ENCODE data around the gene FNBP1L. TPM values are rescaled to one million over a fixed set of nuclear protein-coding genes. Genes with fewer than 3 reads are reported as not detected.
A peak's percentile ranks its signal among the peaks of the same experiment; 100 is the strongest.

FNBP1L gene
- total RNA-seq, 1 experiment from 2014 or later, result 35.4 TPM

GRCh38 chr1:93488207-93488606, 40.3 kb downstream of the FNBP1L start:
- DNase-seq (ENCODE audit: low read depth), result no peak

- no peak for DNase-seq (ENCODE audit: low read depth)
Measured at GRCh38 chr1:93489756-93490155, 41.8 kb downstream of the FNBP1L start.

GRCh38 chr1:93490357-93490756, 42.4 kb downstream of the FNBP1L start:
- no peak for DNase-seq (ENCODE audit: low read depth)

- no peak for DNase-seq (ENCODE audit: low read depth)
Measured at GRCh38 chr1:93495911-93496310, 48.0 kb downstream of the FNBP1L start.

- DNase-seq (ENCODE audit: low read depth), result no peak
Measured at GRCh38 chr1:93496520-93496919, 48.6 kb downstream of the FNBP1L start.

- no peak for DNase-seq (ENCODE audit: low read depth)
Measured at GRCh38 chr1:93499075-93499474, 51.2 kb downstream of the FNBP1L start.

GRCh38 chr1:93499533-93499932, 51.6 kb downstream of the FNBP1L start:
- no peak for DNase-seq (ENCODE audit: low read depth)

- DNase-seq (ENCODE audit: low read depth), result no peak
Measured at GRCh38 chr1:93500275-93500674, 52.4 kb downstream of the FNBP1L start.

DNA sequence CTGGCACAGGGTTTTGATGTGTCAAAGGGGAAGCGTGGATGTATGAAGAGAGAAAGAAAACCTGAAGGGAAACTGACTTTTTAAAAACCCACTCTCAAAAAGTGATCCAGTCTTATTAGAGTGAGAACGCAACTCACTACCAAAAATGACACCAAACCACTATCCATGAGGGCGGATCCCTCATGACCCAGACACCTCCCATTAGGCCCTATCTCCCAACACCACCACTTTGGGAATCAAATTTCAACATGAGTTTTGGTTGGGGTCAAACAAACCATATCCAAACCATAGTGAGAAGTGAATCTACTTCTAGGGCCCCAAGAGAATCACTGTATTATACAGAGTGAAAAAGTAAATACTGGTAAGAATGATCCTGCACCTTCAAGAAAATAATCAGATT, 53.5 kb downstream of the FNBP1L start:
- no peak for DNase-seq (ENCODE audit: low read depth)

GRCh38 chr1:93501829-93502369, 54.0 kb downstream of the FNBP1L start:
- DNase-seq (ENCODE audit: low read depth), result no peak

DNA sequence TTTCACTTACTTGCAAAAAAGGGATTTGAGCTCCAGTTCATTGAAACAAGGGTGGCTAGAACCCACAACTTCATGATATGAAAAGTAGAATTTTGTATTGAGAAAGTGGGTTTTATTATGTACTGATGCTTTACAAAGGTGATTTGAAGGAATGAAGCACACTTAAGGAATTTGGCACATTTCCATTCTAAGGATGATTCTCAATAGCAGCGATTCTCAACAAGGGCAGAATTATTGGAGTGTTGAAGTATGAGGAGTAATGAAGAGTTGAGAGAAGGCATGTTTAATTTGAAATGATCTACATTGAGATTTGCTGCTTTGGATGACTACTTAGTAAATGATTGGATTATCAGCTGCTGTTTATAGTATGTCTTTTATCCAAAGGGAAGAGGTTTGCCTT, 54.7 kb downstream of the FNBP1L start:
- DNase-seq (ENCODE audit: low read depth), result no peak

DNA sequence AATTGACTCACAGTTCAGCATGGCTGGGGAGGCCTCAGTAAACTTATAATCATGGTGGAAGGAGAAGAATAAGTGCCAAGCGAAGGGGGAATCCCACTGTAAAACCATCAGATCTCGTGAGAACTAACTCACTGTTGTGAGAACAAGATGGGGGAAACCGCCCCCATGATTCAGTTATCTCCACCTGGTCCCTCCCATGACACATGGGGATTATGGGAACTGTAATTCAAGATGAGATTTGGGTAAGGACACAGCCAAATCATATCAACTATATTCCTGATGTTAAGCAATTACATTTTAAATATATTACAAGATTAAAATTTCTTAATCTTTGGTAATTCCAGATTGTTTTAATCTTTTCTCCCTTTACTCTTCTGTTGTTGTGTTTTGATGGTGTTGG, 55.2 kb downstream of the FNBP1L start:
- no peak for DNase-seq (ENCODE audit: low read depth)

DNA sequence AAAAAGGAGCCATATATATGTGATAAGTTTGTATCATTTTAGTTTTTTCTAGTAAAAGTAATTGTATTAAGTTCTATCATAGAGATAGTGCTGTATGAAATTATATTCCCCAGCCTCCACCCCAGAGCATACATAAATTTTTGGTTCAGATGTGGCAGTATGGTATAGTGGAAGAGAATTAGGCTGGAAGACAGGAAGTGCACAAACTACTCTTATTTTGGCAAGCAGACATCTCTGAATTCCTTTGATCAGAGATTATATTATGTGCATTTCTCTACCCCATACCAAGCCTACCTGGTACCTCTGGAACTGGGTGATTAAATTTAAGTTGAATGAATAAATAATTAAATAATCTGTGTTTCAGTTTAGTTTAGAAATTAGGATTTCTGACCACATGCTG, 55.9 kb downstream of the FNBP1L start:
- DNase-seq (ENCODE audit: low read depth), result no peak

DNA sequence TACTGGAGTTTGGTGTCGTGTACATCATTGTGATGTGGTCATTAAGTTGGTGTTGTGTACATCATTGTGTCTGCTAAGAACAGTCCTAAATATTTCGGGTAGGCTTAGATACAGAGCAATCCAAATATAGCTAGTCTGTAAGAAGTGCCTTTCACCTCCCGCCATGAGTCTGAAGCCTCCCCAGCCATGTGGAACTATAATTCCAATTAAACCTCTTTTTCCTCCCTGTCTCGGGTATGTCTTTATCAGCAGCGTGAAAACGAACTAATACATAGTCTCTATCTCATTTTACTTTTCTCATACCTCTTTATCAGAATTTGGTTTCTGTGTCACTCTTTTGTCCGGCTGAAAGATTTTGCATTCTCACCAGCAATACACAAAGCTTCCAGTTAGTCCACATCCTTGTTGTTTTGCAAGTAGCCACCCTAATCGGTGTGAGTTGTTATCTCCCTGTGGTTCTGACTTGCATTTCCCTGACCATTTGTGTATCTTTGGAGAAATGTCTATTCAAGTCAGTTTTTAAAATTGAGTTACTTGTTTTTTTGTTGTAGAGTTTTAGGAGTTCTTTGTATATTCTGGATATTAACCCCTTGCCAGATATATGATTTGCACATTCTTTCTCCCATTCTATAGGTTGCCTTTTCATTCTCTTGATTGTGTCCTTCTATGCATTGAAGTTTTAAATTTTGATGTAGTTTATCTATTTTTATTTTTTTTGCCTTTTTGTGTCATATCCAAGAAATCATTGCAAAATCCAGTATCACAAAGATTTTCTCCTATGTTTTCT, 56.5 kb downstream of the FNBP1L start:
- DNase-seq (ENCODE audit: low read depth), result no peak

GRCh38 chr1:93506126-93506525, 58.2 kb downstream of the FNBP1L start:
- DNase-seq (ENCODE audit: low read depth), result no peak

DNA sequence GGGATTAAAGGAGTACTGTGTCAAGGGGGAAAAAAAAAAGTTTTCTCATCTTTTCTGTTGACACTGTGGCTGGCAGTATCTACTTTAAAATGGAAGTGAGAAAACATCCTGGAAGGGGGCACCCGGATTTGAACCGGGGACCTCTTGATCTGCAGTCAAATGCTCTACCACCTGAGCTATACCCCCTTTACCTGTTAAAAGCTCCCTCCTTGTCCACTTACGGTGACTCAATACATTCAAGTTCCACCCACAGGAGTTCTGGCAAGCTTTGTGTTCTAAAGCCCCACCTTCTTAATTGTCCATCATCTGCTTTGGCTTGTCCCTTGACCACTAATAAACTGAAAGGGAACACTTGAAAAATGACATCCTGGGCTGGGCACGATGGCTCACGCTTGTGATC, 68.2 kb downstream of the FNBP1L start:
- peak; percentile 32 for DNase-seq (ENCODE audit: low read depth)

DNA sequence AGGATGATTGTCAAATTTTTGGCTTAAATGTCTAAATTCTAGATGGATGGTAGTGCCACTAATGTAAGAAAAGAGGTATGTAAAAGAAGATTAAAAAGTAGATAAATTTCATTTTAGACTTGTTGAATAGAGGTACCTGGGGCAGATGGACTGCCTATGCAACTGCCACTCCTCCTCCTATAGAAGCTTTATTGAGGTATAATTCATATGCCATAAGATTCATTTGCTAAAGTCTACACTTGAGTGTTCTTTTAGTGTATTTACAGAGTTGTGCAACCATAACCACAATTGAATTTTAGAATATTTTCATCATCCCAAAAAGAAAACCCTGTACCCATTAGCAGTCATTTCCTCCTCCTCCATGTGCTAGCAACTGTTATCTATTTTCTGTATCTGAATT, 70.6 kb downstream of the FNBP1L start:
- no peak for DNase-seq (ENCODE audit: low read depth)

- DNase-seq (ENCODE audit: low read depth), result peak; percentile 11
Measured at GRCh38 chr1:93519199-93519829, 71.4 kb downstream of the FNBP1L start.

GRCh38 chr1:93521618-93522017, 73.7 kb downstream of the FNBP1L start:
- no peak for DNase-seq (ENCODE audit: low read depth)

DNA sequence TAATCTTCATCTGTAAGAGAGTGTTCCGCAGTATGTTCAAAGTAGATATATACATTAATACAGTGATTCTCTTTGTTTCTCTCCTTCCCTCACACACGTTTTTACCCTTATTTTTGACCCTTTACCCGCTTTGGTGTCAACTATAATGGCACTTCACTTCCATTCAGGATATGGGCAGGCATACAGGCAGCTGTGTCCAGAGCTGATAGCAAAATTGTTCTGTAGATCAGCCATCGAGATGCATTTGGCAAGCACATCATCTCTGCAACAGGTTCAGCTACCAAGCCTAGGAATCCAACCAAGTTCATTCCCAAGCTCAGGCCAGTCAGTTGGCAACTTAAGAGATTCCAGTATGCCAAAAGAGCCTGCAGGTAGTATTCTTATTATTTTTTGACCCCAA, 74.8 kb downstream of the FNBP1L start:
- DNase-seq (ENCODE audit: low read depth), result no peak

GRCh38 chr1:93525431-93525830, 77.5 kb downstream of the FNBP1L start:
- DNase-seq (ENCODE audit: low read depth), result no peak

DNA sequence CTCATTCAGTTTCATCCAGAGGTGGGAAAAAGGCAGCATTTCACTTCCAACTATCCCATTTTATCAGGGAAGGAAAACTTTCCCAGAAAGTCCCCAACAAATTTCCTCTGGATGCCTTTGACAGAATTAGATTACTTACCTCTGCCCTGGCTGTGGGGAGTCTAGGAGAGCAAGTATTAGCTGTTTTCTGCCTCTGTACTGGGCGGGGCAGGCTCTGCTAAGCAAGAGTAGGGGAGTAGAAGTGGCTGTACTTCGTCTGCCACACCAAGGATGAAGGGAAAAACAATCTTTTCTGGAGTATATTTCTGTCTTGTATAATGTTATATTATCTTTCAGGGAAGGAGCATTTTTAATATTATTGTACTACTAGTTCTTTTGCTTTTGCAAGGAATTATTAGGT, 78.5 kb downstream of the FNBP1L start:
- no peak for DNase-seq (ENCODE audit: low read depth)

DNA sequence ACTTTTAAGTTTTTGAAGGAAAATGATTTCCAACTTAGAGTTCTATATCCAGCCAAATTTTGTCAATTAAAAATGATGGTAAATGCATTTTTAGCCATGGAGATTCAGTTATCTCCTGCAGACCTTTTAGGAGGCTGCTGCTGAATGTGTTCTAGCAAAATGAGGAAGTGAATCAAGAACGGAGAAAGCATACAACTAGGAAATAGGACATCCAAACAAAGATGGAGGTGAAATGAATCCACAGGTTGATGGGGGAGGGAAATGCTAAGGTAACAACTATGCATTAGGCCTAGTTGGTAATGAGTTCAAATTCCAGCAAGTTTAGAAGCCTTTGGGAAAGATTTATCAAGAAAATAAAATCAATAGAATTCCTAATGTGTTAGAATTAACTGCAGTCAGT, 80.5 kb downstream of the FNBP1L start:
- no peak for DNase-seq (ENCODE audit: low read depth)
